Upper lobe of right lung (tissue), 1 donor: ENCODE measurements around the gene PRKCA. TPM values are rescaled to one million over a fixed set of nuclear protein-coding genes. Genes with fewer than 3 reads are reported as not detected.

Experiments used
- ATAC-seq: fragments of 200-7000 bp; cut with Tn5 transposase; one replicate; pipeline ENCODE4 v1.9.1; 2020; ENCODE audit warnings: mild to moderate bottlenecking, moderate library complexity
- DNase-seq: peaks from one replicate; pipeline ENCODE4 v3.0.0-alpha.2; 2020
- H3K27ac ChIP-seq: fragments of 200-600 bp; one replicate; pipeline ENCODE4 v1.8.0; 2022
- H3K27me3 ChIP-seq: fragments of 200-600 bp; one replicate; pipeline ENCODE4 v1.8.0; 2022; ENCODE audit warnings: mild to moderate bottlenecking
- H3K36me3 ChIP-seq: fragments of 200-600 bp; one replicate; pipeline ENCODE4 v1.8.0; 2022
- H3K4me1 ChIP-seq: fragments of 200-600 bp; one replicate; pipeline ENCODE4 v1.8.0; 2022
- H3K4me3 ChIP-seq: fragments of 200-600 bp; one replicate; pipeline ENCODE4 v1.8.0; 2022; ENCODE audit warnings: mild to moderate bottlenecking
- H3K9me3 ChIP-seq: fragments of 200-600 bp; one replicate; pipeline ENCODE4 v1.8.0; 2022
- CTCF ChIP-seq: fragments of 200-600 bp; IDR thresholded peaks from one replicate; pipeline ENCODE4 v1.8.0; 2022; ENCODE audit warnings: antibody characterized with exemption
- intact Hi-C: fragments of 100-400 bp; cut with DNase I; formaldehyde crosslinking; loops from one replicate; pipeline ENCODE4 v1.11.0; 2022
- total RNA-seq: library from RNA; stranded (reverse); fragmentation: NEBNext Ultra II Directional; extraction: Animal tissue kit (Norgen Biotek cat#: 25700); gene quantifications from one replicate; pipeline ENCODE4 v1.2.1, GENCODE V29; 2021
- donor health status: DM: no; HTN: yes; CAD: no; lungs with severe emphysema.

Gene PRKCA
- total RNA-seq, 1 donor from 2014 or later: 43.4 TPM

- Histone ChIP-seq H3K27me3 (no peaks in the 10 kb centered on the region), H3K27ac (no peak overlapping the region), H3K4me3 (no peak overlapping the region), H3K36me3 (no peaks in the 10 kb centered on the region), H3K4me1 (no peaks in the 10 kb centered on the region), H3K9me3 (no peaks in the 10 kb centered on the region)
- ATAC-seq (no peak), DNase-seq (no peak)
- intact Hi-C loops: no loop called here
- TF ChIP-seq CTCF: no peak
Observed at GRCh38 chr17:66665194-66665593, 362.8 kb downstream of the PRKCA start.

- DNase-seq (no peak), ATAC-seq (no peak)
- Histone ChIP-seq H3K36me3 (no peaks in the 10 kb centered on the region), H3K4me3 (no peak overlapping the region), H3K4me1 (no peaks in the 10 kb centered on the region), H3K27ac (no peak overlapping the region), H3K27me3 (no peaks in the 10 kb centered on the region), H3K9me3 (no peaks in the 10 kb centered on the region)
- intact Hi-C loops: no loop called here
- TF ChIP-seq CTCF: no peak
Observed at GRCh38 chr17:66667090-66667489, 364.7 kb downstream of the PRKCA start.

- Histone ChIP-seq H3K4me3 (no peak overlapping the region), H3K27ac (no peak overlapping the region), H3K4me1 (no peaks in the 10 kb centered on the region), H3K36me3 (no peaks in the 10 kb centered on the region), H3K9me3 (no peaks in the 10 kb centered on the region), H3K27me3 (no peaks in the 10 kb centered on the region)
- no peak for ATAC-seq
- DNase-seq: no peak
- intact Hi-C loops: no loop called here
- TF ChIP-seq CTCF: no peak
Observed at GRCh38 chr17:66667491-66668030, 365.1 kb downstream of the PRKCA start.

DNA sequence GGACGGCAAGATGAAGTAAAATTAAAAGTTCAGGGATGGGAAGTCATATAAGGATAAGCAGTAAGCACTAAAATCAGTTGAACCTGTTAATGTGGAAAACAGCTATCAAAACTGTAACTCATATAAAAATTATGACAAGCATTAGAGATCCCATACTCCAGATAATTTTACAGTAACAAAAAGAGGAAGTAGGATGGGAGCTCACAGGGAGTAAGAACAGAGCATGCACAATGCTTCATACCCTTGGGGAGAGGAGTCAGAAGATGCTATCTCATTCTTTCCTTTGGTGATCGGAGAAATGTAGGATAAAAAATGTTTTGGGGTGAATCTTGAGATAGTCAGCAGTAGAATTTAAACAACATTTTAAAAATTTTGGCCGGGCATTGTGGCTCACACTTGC, 367.8 kb downstream of the PRKCA start:
- no peaks in the 10 kb centered on the region for H3K27me3 ChIP-seq
- intact Hi-C loops: no loop called here
- no peak for TF ChIP-seq CTCF

DNA sequence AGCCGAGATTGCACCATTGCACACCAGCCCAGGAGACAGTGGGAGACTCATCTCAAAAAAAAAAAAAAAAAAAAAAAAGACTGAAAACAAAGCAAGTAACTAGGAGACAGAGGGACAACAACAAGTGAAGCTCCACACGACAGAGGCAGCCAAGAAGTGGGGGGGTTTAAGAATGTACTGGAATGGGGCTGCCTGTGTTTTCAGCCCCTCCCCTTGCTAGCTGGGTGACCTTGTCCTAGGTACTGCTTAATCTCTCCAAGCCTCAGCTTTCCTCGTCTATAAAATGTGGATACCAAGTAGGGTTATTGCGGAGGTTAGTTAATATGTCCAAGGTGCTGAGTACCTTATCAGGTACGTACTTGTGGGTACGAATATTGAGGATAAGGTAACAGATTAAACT, 368.7 kb downstream of the PRKCA start:
- intact Hi-C loops: no loop called here
- peaks cover 17% of the 10 kb centered on the region for H3K4me1 ChIP-seq
- DNase-seq: no peak
- H3K9me3 ChIP-seq: no peaks in the 10 kb centered on the region
- H3K36me3 ChIP-seq: no peaks in the 10 kb centered on the region
- H3K4me3 ChIP-seq: no peak overlapping the region
- H3K27ac ChIP-seq: no peak overlapping the region
- ATAC-seq: no peak
- H3K27me3 ChIP-seq: no peaks in the 10 kb centered on the region
- no peak for TF ChIP-seq CTCF

More for the DNA sequence above, 367.8 kb downstream of the PRKCA start:
- Histone ChIP-seq H3K4me1 (peaks cover 17% of the 10 kb centered on the region), H3K9me3 (no peaks in the 10 kb centered on the region), H3K4me3 (no peak overlapping the region), H3K36me3 (no peaks in the 10 kb centered on the region), H3K27ac (no peak overlapping the region)
- no peak for ATAC-seq
- no peak for DNase-seq
